H1 (cell line): ENCODE data around the gene LRRC4. TPM values are rescaled to one million over a fixed set of nuclear protein-coding genes. Genes with fewer than 3 reads are reported as not detected.
A peak's percentile ranks its signal among the peaks of the same experiment; 100 is the strongest.

Experiments used
- CTCF ChIA-PET: fragments of 300-600 bp; sonication (Branson Sonifier 250); formaldehyde crosslinking; loops from one replicate; lab custom pipeline; 2021; ENCODE audit not compliant: partially characterized antibody; lab: Charles Lee
- POLR2A ChIA-PET: fragments of 300-600 bp; sonication (Branson Sonifier 250); formaldehyde crosslinking; loops from one replicate; lab custom pipeline; 2021; ENCODE audit warnings: inconsistent platforms; ENCODE audit not compliant: partially characterized antibody; lab: Charles Lee
- DNase-seq, 2 experiments: peaks; one replicate each; pipeline versions ENCODE4 v3.0.0 to v3.0.0-alpha.2; 2010 to 2022; ENCODE audit warnings: low spot score in 2 of 2, low read depth in 1 of 2, mixed read lengths in 1 of 2
- FAIRE-seq: peaks from 2 replicates; lab custom pipeline; 2011; peaks lifted over from hg19 to GRCh38; lab: Jason Lieb, UNC
- H2AFZ ChIP-seq: 2 replicates; pipeline ENCODE4 v1.8.1; 2012; ENCODE audit warnings: low read length, inconsistent platforms
- H2AK5ac ChIP-seq: 2 replicates; pipeline ENCODE4 v1.6.1; 2013; ENCODE audit warnings: low read depth, low read length
- H2BK120ac ChIP-seq: replicated peaks from 2 replicates; pipeline ENCODE3; 2013; ENCODE audit warnings: low read depth, low read length, inconsistent platforms
- H2BK12ac ChIP-seq: 2 replicates; pipeline ENCODE4 v1.6.1; 2013; ENCODE audit warnings: low read depth, low read length
- H2BK15ac ChIP-seq: 2 replicates; pipeline ENCODE4 v1.6.1; 2013; ENCODE audit warnings: low read length
- H2BK20ac ChIP-seq: 2 replicates; pipeline ENCODE4 v1.6.1; 2013; ENCODE audit warnings: low read length
- H2BK5ac ChIP-seq: 2 replicates; pipeline ENCODE4 v1.6.1; 2013; ENCODE audit warnings: low read depth, low read length
- H3K14ac ChIP-seq: 2 replicates; pipeline ENCODE4 v1.6.1; 2013; ENCODE audit warnings: inconsistent platforms; ENCODE audit not compliant: insufficient read length
- H3K18ac ChIP-seq: 2 replicates; pipeline ENCODE4 v1.6.1; 2013; ENCODE audit warnings: low read length; ENCODE audit errors: extremely low read depth
- H3K23ac ChIP-seq: 2 replicates; pipeline ENCODE4 v1.6.1; 2013; ENCODE audit warnings: inconsistent platforms; ENCODE audit not compliant: insufficient read length
- H3K23me2 ChIP-seq: 2 replicates; pipeline ENCODE4 v1.6.1; 2013; ENCODE audit warnings: low read depth, low read length
- H3K27ac ChIP-seq: 2 replicates; pipeline ENCODE4 v1.6.1; 2011; ENCODE audit warnings: low read depth, low read length, inconsistent platforms
- H3K27me3 ChIP-seq, 4 experiments: replicated peaks in 1 of 4; 1 replicate in 1 of 4; 2 replicates in 3 of 4; pipeline versions ENCODE4 v1.6.1 to v1.8.1; 2011 to 2013; ENCODE audit warnings: low read length in 3 of 4, mild to moderate bottlenecking in 3 of 4, inconsistent platforms in 2 of 4, mixed read lengths in 2 of 4, moderate library complexity in 1 of 4; ENCODE audit not compliant: control insufficient read depth in 3 of 4, insufficient read depth in 3 of 4; ENCODE audit errors: extremely low read depth in 1 of 4
- H3K36me3 ChIP-seq, 4 experiments: 2 replicates each; pipeline versions ENCODE4 v1.6.1 to v1.8.1; 2011 to 2013; ENCODE audit warnings: mild to moderate bottlenecking in 4 of 4, low read length in 3 of 4, moderate library complexity in 2 of 4, control low read depth in 1 of 4, inconsistent platforms in 1 of 4; ENCODE audit not compliant: insufficient read depth in 4 of 4, control insufficient read depth in 2 of 4
- H3K4ac ChIP-seq: replicated peaks from 2 replicates; pipeline ENCODE3; 2013; ENCODE audit warnings: low read length, low read depth, mixed read lengths, inconsistent platforms; ENCODE audit not compliant: insufficient read length
- H3K4me1 ChIP-seq, 4 experiments: replicated peaks in 1 of 4; 1 replicate in 1 of 4; 2 replicates in 3 of 4; pipeline versions ENCODE4 v1.6.1 to v1.8.1; 2011 to 2013; ENCODE audit warnings: low read length in 3 of 4, inconsistent platforms in 2 of 4, mixed read lengths in 1 of 4; ENCODE audit not compliant: insufficient read depth in 4 of 4, control insufficient read depth in 3 of 4
- H3K4me2 ChIP-seq, 2 experiments: 2 replicates each; pipeline versions ENCODE4 v1.6.1 to v1.8.1; 2011 to 2013; ENCODE audit warnings: low read depth in 2 of 2, low read length in 2 of 2, control low read depth in 1 of 2, inconsistent platforms in 1 of 2, mild to moderate bottlenecking in 1 of 2; ENCODE audit not compliant: insufficient read depth in 1 of 2
- H3K4me3 ChIP-seq, 4 experiments: fragments of 200-600, 300-600 bp in 1 of 4; sonication (generic), shearing (Covaris generic), sonication (Bioruptor Twin) in 1 of 4; 2 replicates each; pipeline versions ENCODE4 v1.5.1 to v1.8.1; 2011 to 2016; ENCODE audit warnings: low read length in 4 of 4, low read depth in 3 of 4, control low read depth in 2 of 4, inconsistent platforms in 2 of 4, mild to moderate bottlenecking in 2 of 4, mixed read lengths in 1 of 4, moderate library complexity in 1 of 4; ENCODE audit not compliant: insufficient read depth in 2 of 4; ENCODE audit errors: extremely low read depth in 1 of 4
- H3K56ac ChIP-seq: replicated peaks from 2 replicates; pipeline ENCODE3; 2013; ENCODE audit warnings: low read depth, mild to moderate bottlenecking, mixed read lengths, low read length, inconsistent platforms; ENCODE audit not compliant: insufficient read length
- H3K79me1 ChIP-seq: 2 replicates; pipeline ENCODE4 v1.6.1; 2013; ENCODE audit warnings: low read depth, low read length, control low read depth
- H3K79me2 ChIP-seq, 2 experiments: 2 replicates each; pipeline versions ENCODE4 v1.6.1 to v1.8.1; 2012 to 2013; ENCODE audit warnings: low read length in 2 of 2, mild to moderate bottlenecking in 2 of 2, inconsistent platforms in 1 of 2; ENCODE audit not compliant: insufficient read depth in 2 of 2, control insufficient read depth in 1 of 2
- H3K9ac ChIP-seq, 4 experiments: replicated peaks in 1 of 4; 1 replicate in 1 of 4; 2 replicates in 3 of 4; pipeline versions ENCODE4 v1.6.1 to v1.8.1; 2011 to 2013; ENCODE audit warnings: low read depth in 3 of 4, low read length in 3 of 4, control low read depth in 2 of 4, mild to moderate bottlenecking in 2 of 4, moderate library complexity in 2 of 4, inconsistent platforms in 1 of 4; ENCODE audit errors: extremely low read depth in 1 of 4
- H3K9me3 ChIP-seq, 2 experiments: 2 replicates each; pipeline versions ENCODE4 v1.6.1 to v1.8.1; 2012 to 2013; ENCODE audit warnings: mild to moderate bottlenecking in 2 of 2, moderate library complexity in 2 of 2, control low read depth in 1 of 2, inconsistent platforms in 1 of 2, low read depth in 1 of 2, low read length in 1 of 2, mixed read lengths in 1 of 2; ENCODE audit not compliant: insufficient read depth in 2 of 2
- H4K20me1 ChIP-seq, 2 experiments: replicated peaks in 1 of 2; 2 replicates each; pipeline versions ENCODE3 to v1.8.1; 2011 to 2013; ENCODE audit warnings: inconsistent platforms in 2 of 2, low read length in 2 of 2, mild to moderate bottlenecking in 1 of 2; ENCODE audit not compliant: insufficient read depth in 2 of 2, control insufficient read depth in 1 of 2
- H4K5ac ChIP-seq: 2 replicates; pipeline ENCODE4 v1.6.1; 2013; ENCODE audit warnings: low read length, low read depth, mixed read lengths, inconsistent platforms; ENCODE audit not compliant: insufficient read length
- H4K8ac ChIP-seq: 2 replicates; pipeline ENCODE4 v1.8.0; 2013; ENCODE audit warnings: mild to moderate bottlenecking, moderate library complexity, low read length, inconsistent platforms; ENCODE audit not compliant: insufficient read depth; ENCODE audit errors: extremely low read depth
- H4K91ac ChIP-seq: replicated peaks from 2 replicates; pipeline ENCODE3; 2013; ENCODE audit warnings: low read length, mixed read lengths, inconsistent platforms; ENCODE audit not compliant: insufficient read length
- BCL11A ChIP-seq, 2 experiments: IDR thresholded peaks; one replicate each; pipeline ENCODE4 v1.6.1; 2011; ENCODE audit warnings: low read depth in 2 of 2, low read length in 2 of 2, mild to moderate bottlenecking in 2 of 2
- BRCA1 ChIP-seq: IDR thresholded peaks from 2 replicates; pipeline ENCODE4 v1.6.1; 2012; ENCODE audit warnings: low read depth, low read length, improper control_type of control experiment
- CHD2 ChIP-seq: IDR thresholded peaks from 2 replicates; pipeline ENCODE4 v1.6.1; 2012; ENCODE audit warnings: low read length, improper control_type of control experiment
- E2F6 ChIP-seq: IDR thresholded peaks from 2 replicates; pipeline ENCODE4 v1.6.1; 2012; ENCODE audit warnings: inconsistent platforms
- EGR1 ChIP-seq: IDR thresholded peaks from 2 replicates; pipeline ENCODE4 v1.6.1; 2011; ENCODE audit warnings: low read depth, low read length, borderline replicate concordance
- JUN ChIP-seq: IDR thresholded peaks from 2 replicates; pipeline ENCODE4 v1.6.1; 2011; ENCODE audit warnings: low read depth, mild to moderate bottlenecking, improper control_type of control experiment, low read length
- MAX ChIP-seq: IDR thresholded peaks from 2 replicates; pipeline ENCODE4 v1.6.1; 2012; ENCODE audit warnings: inconsistent platforms
- NANOG ChIP-seq: IDR thresholded peaks from 2 replicates; pipeline ENCODE4 v1.6.1; 2011; ENCODE audit warnings: low read length, low read depth, mild to moderate bottlenecking, inconsistent platforms; ENCODE audit not compliant: insufficient read depth, poor library complexity, severe bottlenecking
- NRF1 ChIP-seq: IDR thresholded peaks from 2 replicates; pipeline ENCODE4 v1.6.1; 2011; ENCODE audit warnings: mild to moderate bottlenecking, low read depth, low read length, improper control_type of control experiment
- RAD21 ChIP-seq, 2 experiments: IDR thresholded peaks in 1 of 2; conservative IDR thresholded peaks in 1 of 2; 2 replicates each; pipeline ENCODE4 v1.6.1; 2011; ENCODE audit warnings: low read depth in 2 of 2, low read length in 2 of 2, improper control_type of control experiment in 1 of 2, inconsistent platforms in 1 of 2, mild to moderate bottlenecking in 1 of 2, moderate library complexity in 1 of 2
- TAF1 ChIP-seq: IDR thresholded peaks from 2 replicates; pipeline ENCODE4 v1.6.1; 2011; ENCODE audit warnings: mild to moderate bottlenecking, low read depth, low read length
- WGBS, 2 experiments: shearing (Covaris generic) in 1 of 2; methylation state at CpG; one replicate each; pipeline versions ENCODE4 v1.1.6 to v1.1.7; 2013 to 2015; ENCODE audit warnings: low lambda C conversion rate in 2 of 2, mixed read lengths in 2 of 2, inconsistent platforms in 1 of 2, low coverage in 1 of 2, missing lambda C conversion rate in 1 of 2; ENCODE audit not compliant: insufficient replicate concordance in 2 of 2, insufficient coverage in 1 of 2, insufficient read length in 1 of 2; ENCODE audit errors: extremely low coverage in 1 of 2, missing lambda C conversion rate in 1 of 2; 5-methylcytosine and 5-hydroxymethylcytosine counted together
- polyA plus RNA-seq, 7 experiments: library from polyadenylated mRNA; depleted of rRNA in 3 of 7; stranded (reverse) in 5 of 7; unstranded in 2 of 7; fragments of >200 nt in 5 of 7; fragments of 200-250 nt in 2 of 7; gene quantifications; 1 replicate in 5 of 7; 2 replicates in 1 of 7; 4 replicates in 1 of 7; pipeline versions ENCODE4 v1.2.1 to v1.2.3, GENCODE V29; 2011 to 2013; ENCODE audit warnings: missing spikeins in 2 of 7, mixed read lengths in 2 of 7
- total RNA-seq: library from RNA; stranded (reverse); fragmentation: NEBNext Ultra II Directional; extraction: Animal tissue kit (Norgen Biotek cat#: 25700); gene quantifications from 2 replicates; pipeline ENCODE4 v1.2.1, GENCODE V29; 2021

The LRRC4 gene
- total and polyA plus RNA-seq, 2 of the 8 experiments (the other 6 are each of a cell fraction or from before 2014, with no cell fraction given): 13.4 to 16.4 TPM

- H3K27ac ChIP-seq: no peak overlapping the region
- WGBS, 2 experiments: 37% methylated on average over 21 of the region's 21 CpGs; no CpG with 5 or more reads in 1 of the 2 experiments
- H3K14ac ChIP-seq: no peak overlapping the region
- H4K20me1 ChIP-seq: peaks cover 15 to 19% of the 10 kb centered on the region in 2 experiments
- no peak overlapping the region for H3K56ac ChIP-seq
- peak overlapping the region; percentile 53 to 68 (median 66) for H3K4me3 ChIP-seq
- peaks cover 0 to 25% (median 10%) of the 10 kb centered on the region in 4 experiments; a peak in 5 of 7 replicates for H3K27me3 ChIP-seq
- H3K79me1 ChIP-seq: peaks cover 2% of the 10 kb centered on the region; the same call in 1 of the 2 replicates
- H3K4ac ChIP-seq: no peak overlapping the region
- H3K23me2 ChIP-seq: peaks cover 15% of the 10 kb centered on the region
- H2BK12ac ChIP-seq: peak overlapping the region; percentile 71; the same call in 1 of the 2 replicates
- peaks cover 0 to 4% (median 1%) of the 10 kb centered on the region in 4 experiments; a peak in 2 of 8 replicates for H3K36me3 ChIP-seq
- ChIA-PET CTCF (interaction anchor here (0.7 to 3.2 kb wide), 11 partner anchors 9 to 403 kb away, joined by 3 to 38 read pairs (median 4); no protein-coding TSS in a partner anchor), POLR2A (interaction anchor here (0.9 to 1.9 kb wide), 4 partner anchors 11 to 110 kb away, joined by 3 to 5 read pairs (median 4); no protein-coding TSS in a partner anchor)
- H2BK15ac ChIP-seq: peak overlapping the region; percentile 12; the same call in 1 of the 2 replicates
- peak overlapping the region; percentile 93 for H3K18ac ChIP-seq
- H4K5ac ChIP-seq: no peak overlapping the region
- H4K8ac ChIP-seq: peak overlapping the region; percentile 85
- peaks cover 6 to 24% (median 14%) of the 10 kb centered on the region in 4 experiments for H3K4me1 ChIP-seq
- no peak overlapping the region for H2AFZ ChIP-seq
- H3K9ac ChIP-seq: peak overlapping the region; percentile 31 to 70 (median 62); a peak in 6 of 7 replicates
- no peak overlapping the region for H2BK20ac ChIP-seq
- H2BK120ac ChIP-seq: no peak overlapping the region
- peak in 1 of 2 experiments; percentile 67 for DNase-seq
- peak overlapping the region; percentile 96 to 99 for H3K4me2 ChIP-seq
- H3K79me2 ChIP-seq: peaks cover 0 to 27% of the 10 kb centered on the region in 2 experiments; a peak in 2 of 4 replicates
- no peaks in the 10 kb centered on the region for H3K9me3 ChIP-seq
- H4K91ac ChIP-seq: peak overlapping the region; percentile 94
- H2BK5ac ChIP-seq: peak overlapping the region; percentile 69; the same call in 1 of the 2 replicates
- H3K23ac ChIP-seq: no peak overlapping the region
- FAIRE-seq: no peak
- H2AK5ac ChIP-seq: no peak overlapping the region; the same call in 1 of the 2 replicates
- TF ChIP-seq JUN (no peak), BRCA1 (no peak), RAD21 (IDR thresholded peaks at IDR 0.05 in 1 of 2, conservative IDR thresholded peaks at IDR 0.05 in 1 of 2; ENCODE audit: low read depth in 2 of 2, low read length in 2 of 2) (no peak), NRF1 (no peak), MAX (peak; percentile 93), TAF1 (0 out of 2 replicates have a peak, but pooled peaks have one; percentile 0), CHD2 (no peak), NANOG (no peak), EGR1 (no peak), BCL11A (IDR thresholded peaks at IDR 0.05; ENCODE audit: low read depth in 2 of 2, low read length in 2 of 2) (no peak), E2F6 (peak; percentile 92)
Measured at GRCh38 chr7:128030263-128030653, 979 bp downstream of the LRRC4 start.
